Measurements from ENCODE around the gene SLC25A25. TPM values are rescaled to one million over a fixed set of nuclear protein-coding genes. Genes with fewer than 3 reads are reported as not detected.
"Not testable (repeated sequence)": the region's sequence is repeated elsewhere in the genome, so short reads cannot be mapped to it uniquely, and the experiment has no call there.

SLC25A25 gene
- 23.5 TPM for polyA plus RNA-seq (2012; ENCODE audit: insufficient read depth, insufficient read length)

DNA sequence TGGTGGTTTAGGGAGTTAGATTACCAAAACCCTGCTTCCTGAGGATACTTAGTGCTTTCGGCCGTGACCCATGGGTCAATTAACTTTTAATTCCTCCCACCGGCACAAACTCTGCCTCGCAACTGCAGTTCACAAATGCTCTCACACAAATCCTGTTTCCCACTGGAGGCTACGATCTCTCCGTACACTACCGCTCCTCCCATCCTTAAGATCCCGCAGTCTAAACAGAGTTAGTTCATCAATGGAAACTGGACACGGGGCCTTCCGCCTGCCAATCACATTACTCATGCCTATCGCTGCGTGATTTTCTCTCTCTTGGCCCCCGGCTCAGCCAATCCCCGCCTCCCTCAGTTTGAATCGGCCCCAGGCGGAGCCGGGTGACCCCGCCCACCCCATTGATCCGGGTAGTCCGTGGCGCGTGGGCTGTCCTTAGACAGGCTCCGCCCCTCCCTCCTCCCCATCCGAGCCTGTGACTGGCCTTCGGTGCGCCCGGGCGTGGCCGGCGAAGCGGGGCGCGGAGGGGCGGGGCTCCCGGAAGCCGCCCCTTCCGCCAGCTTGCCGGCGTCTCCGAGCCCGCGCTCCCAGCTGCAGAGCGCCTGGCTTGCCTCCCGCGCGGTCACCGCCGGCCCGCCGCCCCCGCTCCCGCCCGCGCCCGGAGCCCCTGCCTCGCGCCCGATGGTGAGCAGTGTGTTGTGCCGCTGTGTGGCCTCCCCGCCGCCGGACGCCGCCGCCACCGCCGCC, at the start of gene SLC25A25:
Gene SLC25A25 (plus strand): TSS at position 588 of the 741 bp plus-strand sequence. CDS start 88 bp downstream, at position 676.
- DNase-seq (ENCODE audit: low read depth, low spot score): peak; percentile 99
- H3K4me3 ChIP-seq (ENCODE audit: low read length): peak within 1 kb of the TSS; percentile 92

GRCh38 chr9:128020692-128021091, 47.3 kb upstream of the SLC25A25 start:
- no peak for DNase-seq (ENCODE audit: low read depth, low spot score)

DNA sequence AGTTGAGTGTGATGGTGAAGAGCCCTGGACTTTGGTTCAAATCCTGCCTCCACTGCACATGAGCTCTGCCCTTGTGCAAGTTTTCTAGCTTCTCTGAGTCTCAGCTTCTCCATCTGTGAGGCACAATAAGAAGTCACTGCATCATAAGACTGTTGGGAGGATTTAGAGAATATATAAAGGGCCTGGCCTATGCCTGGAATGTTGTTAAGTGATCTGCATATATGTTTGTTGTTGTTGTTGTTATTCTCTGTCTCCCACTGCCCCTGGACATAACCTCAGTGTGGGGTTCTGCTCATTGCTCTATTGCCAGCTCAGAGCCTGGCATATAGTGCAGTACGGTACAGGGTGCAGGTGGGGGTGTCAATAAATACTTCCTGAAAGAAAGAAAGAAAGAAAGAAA, 46.9 kb upstream of the SLC25A25 start:
- H3K4me3 ChIP-seq (ENCODE audit: low read length): no peak overlapping the region
- no peak for DNase-seq (ENCODE audit: low read depth, low spot score)

More at GRCh38 chr9:128020692-128021091, 47.3 kb upstream of the SLC25A25 start:
- no peak overlapping the region for H3K4me3 ChIP-seq (ENCODE audit: low read length)

DNA sequence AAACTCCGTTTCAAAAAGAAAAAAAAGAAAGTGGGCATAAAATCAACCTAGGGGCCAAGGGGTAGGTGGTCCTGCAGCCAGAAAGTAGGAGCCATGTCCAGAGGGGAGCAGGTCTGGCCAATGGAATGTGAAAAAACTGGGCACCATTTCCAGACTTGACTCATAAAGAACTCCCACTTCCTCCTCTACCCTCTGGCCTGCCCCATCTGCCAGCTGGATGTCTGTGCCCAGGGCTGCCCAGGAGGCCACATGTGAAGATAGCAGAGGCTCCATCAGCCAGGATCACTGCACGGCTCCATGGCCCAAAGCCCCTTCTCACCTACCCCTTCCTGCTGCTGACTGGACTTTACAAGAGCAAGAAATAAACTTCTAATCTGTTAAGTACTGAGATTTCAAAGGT, 45.1 kb upstream of the SLC25A25 start:
- H3K4me3 ChIP-seq (ENCODE audit: low read length): no peak overlapping the region

GRCh38 chr9:128023671-128024070, 44.4 kb upstream of the SLC25A25 start:
- DNase-seq (ENCODE audit: low read depth, low spot score); H3K4me3 ChIP-seq (ENCODE audit: low read length): not testable (repeated sequence)

More for the DNA sequence above, 45.1 kb upstream of the SLC25A25 start:
- no peak for DNase-seq (ENCODE audit: low read depth, low spot score)

DNA sequence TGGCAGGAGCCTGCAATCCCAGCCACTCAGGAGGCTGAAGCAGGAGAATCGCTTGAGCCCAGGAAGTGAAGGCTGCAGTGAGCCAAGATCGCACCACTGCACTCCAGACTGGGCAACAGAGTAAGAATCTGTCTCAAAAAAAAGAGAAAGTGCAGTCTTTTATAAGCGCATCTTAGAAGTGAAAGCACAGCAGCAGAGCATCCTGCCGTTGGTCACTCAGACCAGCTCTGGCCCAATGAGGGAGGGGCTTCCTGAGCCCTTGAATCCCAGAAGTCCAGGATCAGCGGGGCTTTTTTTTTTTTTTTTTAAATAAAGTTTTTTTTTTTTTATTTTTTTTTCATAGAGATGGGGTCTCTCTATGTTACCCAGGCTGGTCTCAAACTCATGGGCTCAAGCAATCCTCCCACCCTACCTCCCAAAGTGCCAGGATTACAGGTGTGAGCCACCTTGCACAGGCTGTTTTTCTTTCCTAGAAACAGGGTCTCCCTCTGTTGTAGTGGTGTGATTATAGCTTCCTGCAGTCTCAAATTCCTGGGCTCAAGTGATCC, 43.2 kb upstream of the SLC25A25 start:
- DNase-seq (ENCODE audit: low read depth, low spot score): no peak
- H3K4me3 ChIP-seq (ENCODE audit: low read length): no peak overlapping the region

DNA sequence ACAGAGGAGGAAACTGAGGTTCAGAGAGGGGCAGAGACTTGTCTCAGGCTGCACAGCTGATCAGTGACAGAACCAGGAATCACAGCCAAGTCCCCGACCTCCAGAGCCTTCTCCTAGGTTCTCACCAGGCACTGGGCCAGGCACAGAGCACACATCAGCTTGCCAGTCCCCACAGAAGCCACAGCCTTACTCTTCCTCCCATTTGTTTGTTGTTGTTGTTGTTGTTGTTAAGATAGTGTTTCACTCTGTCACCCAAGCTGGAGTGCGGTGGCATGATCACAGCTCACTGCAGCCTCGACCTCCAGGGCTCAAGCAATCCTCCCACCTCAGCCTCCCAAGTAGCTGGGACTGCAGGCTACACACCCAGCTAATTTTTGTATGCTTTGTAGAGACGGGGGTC, 42.3 kb upstream of the SLC25A25 start:
- H3K4me3 ChIP-seq (ENCODE audit: low read length): peak overlapping the region; percentile 36
- no peak for DNase-seq (ENCODE audit: low read depth, low spot score)

DNA sequence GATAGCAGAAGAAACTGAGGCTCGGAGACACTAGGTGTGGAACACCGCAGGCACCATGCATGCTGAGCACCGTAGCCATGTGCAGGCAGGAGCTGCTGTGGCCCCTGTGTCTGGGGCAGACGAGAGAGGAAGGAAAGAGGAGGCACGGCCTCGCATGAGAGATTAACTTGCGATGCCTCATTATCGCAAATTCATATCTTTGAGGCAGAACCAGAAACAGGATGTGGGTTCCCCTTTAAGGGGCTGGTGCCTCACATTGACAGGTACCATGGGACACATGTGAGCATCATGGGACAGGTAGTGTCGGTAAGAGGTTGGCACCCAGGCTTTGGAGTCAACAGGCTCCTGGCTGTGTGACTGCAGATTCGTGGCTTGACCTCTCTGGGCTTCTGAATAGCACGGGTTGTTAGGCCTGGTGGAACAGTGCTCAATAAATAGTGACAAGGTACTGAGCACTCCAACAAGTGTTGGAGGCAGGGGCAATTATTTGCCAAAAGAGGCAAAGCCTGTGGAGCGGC, 41.7 kb upstream of the SLC25A25 start:
- DNase-seq (ENCODE audit: low read depth, low spot score): peak; percentile 98
- peak overlapping the region; percentile 36 for H3K4me3 ChIP-seq (ENCODE audit: low read length)

- H3K4me3 ChIP-seq (ENCODE audit: low read length): peak overlapping the region; percentile 36
- DNase-seq (ENCODE audit: low read depth, low spot score): peak; percentile 54
Measured at GRCh38 chr9:128026773-128027541, 41.1 kb upstream of the SLC25A25 start.

DNA sequence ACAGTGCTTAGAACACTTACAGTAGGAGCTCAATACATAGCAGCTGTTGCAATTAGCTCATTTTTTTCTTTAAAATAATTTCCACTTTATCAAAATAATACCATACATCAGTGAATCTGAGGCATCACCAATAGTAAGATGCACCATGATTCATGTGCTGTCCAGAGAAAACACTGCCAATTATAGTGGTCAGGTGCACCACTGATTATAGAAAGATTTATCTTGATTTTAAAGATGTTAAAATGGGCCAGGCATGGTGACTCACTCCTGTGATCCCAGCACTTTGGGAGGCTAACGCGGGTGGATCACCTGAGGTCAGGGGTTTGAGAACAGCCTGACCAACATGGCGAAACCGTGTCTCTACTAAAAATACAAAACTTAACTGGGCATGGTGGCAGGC, 40.3 kb upstream of the SLC25A25 start:
- no peak for DNase-seq (ENCODE audit: low read depth, low spot score)
- H3K4me3 ChIP-seq (ENCODE audit: low read length): no peak overlapping the region

GRCh38 chr9:128033609-128034008, 34.4 kb upstream of the SLC25A25 start:
- no peak for DNase-seq (ENCODE audit: low read depth, low spot score)

GRCh38 chr9:128034821-128035652, 33.0 kb upstream of the SLC25A25 start:
- H3K4me3 ChIP-seq (ENCODE audit: low read length): no peak overlapping the region
- peak; percentile 82 for DNase-seq (ENCODE audit: low read depth, low spot score)

More at GRCh38 chr9:128033609-128034008, 34.4 kb upstream of the SLC25A25 start:
- no peak overlapping the region for H3K4me3 ChIP-seq (ENCODE audit: low read length)

DNA sequence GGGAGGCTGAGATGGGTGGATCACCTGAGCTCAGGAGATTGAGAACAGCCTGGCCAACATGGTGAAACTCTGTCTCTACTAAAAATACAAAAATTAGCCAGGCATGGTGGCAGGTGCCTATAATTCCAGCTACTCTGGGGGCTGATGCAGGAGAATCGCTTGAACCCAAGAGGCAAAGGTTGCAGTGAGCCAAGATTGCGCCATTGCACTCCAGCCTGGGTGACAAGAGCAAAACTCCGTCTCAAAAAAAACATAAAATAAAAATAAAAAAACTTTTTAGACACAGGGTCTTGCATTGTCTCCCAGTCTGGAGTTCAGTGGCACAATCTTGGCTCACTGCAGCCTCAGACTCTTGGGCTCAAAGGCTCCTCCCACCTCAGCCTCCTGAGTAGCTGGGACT, 31.5 kb upstream of the SLC25A25 start:
- DNase-seq (ENCODE audit: low read depth, low spot score); H3K4me3 ChIP-seq (ENCODE audit: low read length): not testable (repeated sequence)

GRCh38 chr9:128040783-128041182, 27.2 kb upstream of the SLC25A25 start:
- not testable (repeated sequence) for DNase-seq (ENCODE audit: low read depth, low spot score); H3K4me3 ChIP-seq (ENCODE audit: low read length)

DNA sequence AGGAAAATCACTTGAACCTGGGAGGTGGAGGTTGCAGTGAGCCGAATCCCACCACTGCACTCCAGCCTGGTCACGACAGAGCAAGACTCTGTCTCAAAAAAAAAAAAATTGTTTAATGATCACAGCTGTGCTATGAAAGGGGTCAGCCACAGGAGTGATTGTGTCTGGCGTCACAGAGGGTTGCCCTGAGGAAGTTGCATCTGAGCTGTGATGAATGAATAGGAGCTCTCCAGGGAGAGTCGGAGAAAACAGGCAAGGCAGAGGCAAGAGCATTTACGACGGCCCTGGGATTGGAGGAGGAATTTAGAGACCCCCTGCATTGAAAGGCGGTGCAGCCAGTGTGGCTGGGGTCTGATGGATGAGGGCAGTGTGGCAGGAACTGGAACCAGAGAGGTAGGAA, 26.0 kb upstream of the SLC25A25 start:
- H3K4me3 ChIP-seq (ENCODE audit: low read length): no peak overlapping the region

DNA sequence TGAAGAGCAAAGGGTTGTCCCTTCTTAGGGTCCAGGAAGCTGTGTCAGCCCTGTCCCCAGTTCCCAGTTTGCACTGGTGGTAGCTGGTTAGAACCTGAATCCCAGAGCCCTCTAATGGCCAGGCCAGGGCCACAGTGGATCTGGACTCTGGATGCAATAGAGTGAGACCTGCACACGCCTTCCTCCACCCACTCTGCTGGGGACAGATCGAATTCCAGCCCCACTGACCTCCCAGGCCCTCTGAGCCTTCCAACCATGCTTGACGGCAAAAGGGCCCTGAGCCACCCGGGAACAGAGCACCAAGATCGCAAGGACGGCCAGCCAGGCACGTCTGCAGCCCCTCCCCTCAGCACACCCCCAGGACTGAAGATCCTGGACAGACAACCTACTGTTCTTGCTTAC, 24.6 kb upstream of the SLC25A25 start:
- no peak for DNase-seq (ENCODE audit: low read depth, low spot score)
- H3K4me3 ChIP-seq (ENCODE audit: low read length): no peak overlapping the region

More for the DNA sequence above, 26.0 kb upstream of the SLC25A25 start:
- DNase-seq (ENCODE audit: low read depth, low spot score): no peak

GRCh38 chr9:128045409-128045808, 22.6 kb upstream of the SLC25A25 start:
- not testable (repeated sequence) for H3K4me3 ChIP-seq (ENCODE audit: low read length); DNase-seq (ENCODE audit: low read depth, low spot score)

- no peak for DNase-seq (ENCODE audit: low read depth, low spot score)
- no peak overlapping the region for H3K4me3 ChIP-seq (ENCODE audit: low read length)
Measured at GRCh38 chr9:128045831-128046230, 22.2 kb upstream of the SLC25A25 start.

DNA sequence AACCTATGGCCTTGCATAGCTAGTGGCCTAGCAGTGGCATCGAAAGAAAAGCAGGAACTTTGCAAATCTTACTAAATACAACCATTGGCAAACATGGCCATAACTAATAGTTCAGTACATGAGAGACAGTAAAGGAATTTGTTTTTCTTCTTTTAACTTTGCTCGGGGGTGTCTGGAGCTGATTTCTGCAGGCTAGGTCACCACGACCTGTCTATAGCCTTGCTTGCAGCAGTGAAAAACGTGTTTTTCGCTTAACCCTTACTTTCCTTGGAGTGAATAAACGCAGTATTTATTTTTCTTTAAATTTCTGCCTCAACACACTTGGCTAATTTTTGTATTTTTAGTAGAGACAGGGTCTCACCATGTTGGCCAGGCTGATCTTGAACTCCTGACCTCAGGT, 20.8 kb upstream of the SLC25A25 start:
- H3K4me3 ChIP-seq (ENCODE audit: low read length): no peak overlapping the region
- DNase-seq (ENCODE audit: low read depth, low spot score): no peak

All from Jurkat, Clone E6-1 (cell line).